AG04450 (cell line): ENCODE data around the gene ADAM10. TPM values are rescaled to one million over a fixed set of nuclear protein-coding genes. Genes with fewer than 3 reads are reported as not detected.

ENCODE experiments used
- CTCF ChIA-PET: fragments of 300-600, 350-600 bp; formaldehyde crosslinking; extraction: SDS; loops from one replicate; lab custom pipeline; 2022; ENCODE audit warnings: antibody characterized with exemption, inconsistent platforms; lab: Charles Lee
- POLR2A ChIA-PET: fragments of 350-600 bp; formaldehyde crosslinking; extraction: SDS; loops from one replicate; lab custom pipeline; 2021; ENCODE audit warnings: antibody characterized with exemption, inconsistent platforms; lab: Yijun Ruan, JAX
- DNase-seq: peaks from one replicate; pipeline ENCODE4 v3.0.0-alpha.2; 2011; ENCODE audit warnings: low read depth, low spot score
- H3K27ac ChIP-seq: one replicate; pipeline ENCODE4 v1.5.1; 2012; ENCODE audit warnings: low read depth, low read length, control low read depth
- H3K27me3 ChIP-seq: one replicate; pipeline ENCODE4 v1.6.0; 2012; ENCODE audit warnings: low read length; ENCODE audit not compliant: control insufficient read depth, insufficient read depth
- H3K4me3 ChIP-seq: 2 replicates; pipeline ENCODE4 v1.5.1; 2011; ENCODE audit warnings: mild to moderate bottlenecking, low read depth, low read length, control low read depth
- H3K9me3 ChIP-seq: 2 replicates; pipeline ENCODE4 v1.5.1; 2012; ENCODE audit warnings: low read length; ENCODE audit not compliant: control insufficient read depth, insufficient read depth
- CTCF ChIP-seq: IDR thresholded peaks from 2 replicates; pipeline ENCODE4 v1.5.1; 2011; ENCODE audit warnings: low read depth, low read length, control low read depth, inconsistent platforms
- polyA plus RNA-seq: library from polyadenylated mRNA; depleted of rRNA; stranded (reverse); fragments of >200 nt; gene quantifications from 2 replicates; pipeline ENCODE4 v1.2.3, GENCODE V29; 2011

Gene ADAM10
- polyA plus RNA-seq, 1 experiment = 220 TPM

- ChIA-PET POLR2A (no interaction called here), CTCF (interaction anchor here (0.5 kb wide), 1 partner anchor 153 kb away, joined by 4 read pairs; no protein-coding TSS in a partner anchor)
- H3K27ac ChIP-seq = no peak overlapping the region
- H3K4me3 ChIP-seq = no peak overlapping the region
- H3K27me3 ChIP-seq = no peaks in the 10 kb centered on the region
- no peak for DNase-seq
- TF ChIP-seq CTCF = no peak
- H3K9me3 ChIP-seq = no peaks in the 10 kb centered on the region
Measured at GRCh38 chr15:58665672-58666071, 83.8 kb downstream of the ADAM10 start.

GRCh38 chr15:58650102-58650501, 99.4 kb downstream of the ADAM10 start:
- H3K4me3 ChIP-seq = no peak overlapping the region
- no peaks in the 10 kb centered on the region for H3K27me3 ChIP-seq
- no peak for DNase-seq
- CTCF ChIA-PET = no interaction called here
- TF ChIP-seq CTCF = no peak
- H3K9me3 ChIP-seq = no peaks in the 10 kb centered on the region
- POLR2A ChIA-PET = no interaction called here
- H3K27ac ChIP-seq = no peak overlapping the region

GRCh38 chr15:58649175-58649574, 100.3 kb downstream of the ADAM10 start:
- H3K27ac ChIP-seq = no peak overlapping the region
- H3K9me3 ChIP-seq = no peaks in the 10 kb centered on the region
- CTCF ChIA-PET = no interaction called here
- POLR2A ChIA-PET = no interaction called here
- H3K4me3 ChIP-seq = no peak overlapping the region
- H3K27me3 ChIP-seq = no peaks in the 10 kb centered on the region
- no peak for DNase-seq
- TF ChIP-seq CTCF = no peak

GRCh38 chr15:58643996-58644395, 105.5 kb downstream of the ADAM10 start:
- no peak for DNase-seq
- Histone ChIP-seq H3K27ac (no peak overlapping the region), H3K27me3 (no peaks in the 10 kb centered on the region), H3K9me3 (no peaks in the 10 kb centered on the region), H3K4me3 (no peak overlapping the region)
- no peak for TF ChIP-seq CTCF
- CTCF ChIA-PET = no interaction called here
- POLR2A ChIA-PET = no interaction called here

GRCh38 chr15:58641660-58642059, 107.8 kb downstream of the ADAM10 start:
- ChIA-PET CTCF (no interaction called here), POLR2A (no interaction called here)
- DNase-seq = no peak
- Histone ChIP-seq H3K9me3 (no peaks in the 10 kb centered on the region), H3K27me3 (no peaks in the 10 kb centered on the region), H3K27ac (no peak overlapping the region), H3K4me3 (no peak overlapping the region)
- TF ChIP-seq CTCF = no peak
